ENCODE data around the gene SETD3. TPM values are rescaled to one million over a fixed set of nuclear protein-coding genes. Genes with fewer than 3 reads are reported as not detected.

Gene SETD3
- total RNA-seq, 3 donors from 2014 or later: 61.6 to 119 (median 61.6) TPM

- ATAC-seq (peak; percentile 18), DNase-seq (peak; percentile 64 to 71 (median 65))
- no peaks in the 10 kb centered on the region for H3K9me3 ChIP-seq
- peaks cover 19% of the 10 kb centered on the region for H3K4me1 ChIP-seq (ENCODE audit: low read depth)
- no peak for TF ChIP-seq CTCF (IDR thresholded peaks at IDR 0.05)
- no peaks in the 10 kb centered on the region for H3K36me3 ChIP-seq (ENCODE audit: low read depth)
- intact Hi-C loops (cut with DNase I, micrococcal nuclease): no loop called here
- H3K4me3 ChIP-seq: no peak overlapping the region
These were observed 59.9 kb downstream of the SETD3 start for GRCh38 chr14:99420711-99421110.

- no peak for DNase-seq
- intact Hi-C loops (cut with DNase I, micrococcal nuclease): no loop called here
- Histone ChIP-seq H3K4me1 (ENCODE audit: low read depth) (peaks cover 19% of the 10 kb centered on the region), H3K36me3 (ENCODE audit: low read depth) (no peaks in the 10 kb centered on the region), H3K4me3 (no peak overlapping the region), H3K9me3 (no peaks in the 10 kb centered on the region)
- TF ChIP-seq CTCF (IDR thresholded peaks at IDR 0.05): no peak
- ATAC-seq: no peak
These were observed 60.8 kb downstream of the SETD3 start for GRCh38 chr14:99419905-99420304.

- ATAC-seq (no peak), DNase-seq (no peak)
- H3K4me1 ChIP-seq (ENCODE audit: low read depth): peaks cover 12% of the 10 kb centered on the region
- H3K36me3 ChIP-seq (ENCODE audit: low read depth): no peaks in the 10 kb centered on the region
- no peaks in the 10 kb centered on the region for H3K9me3 ChIP-seq
- no peak overlapping the region for H3K4me3 ChIP-seq
- no peak for TF ChIP-seq CTCF (IDR thresholded peaks at IDR 0.05)
- intact Hi-C loops (cut with DNase I, micrococcal nuclease): no loop called here
These were observed 62.4 kb downstream of the SETD3 start for GRCh38 chr14:99418242-99418641.

- no peak for DNase-seq
- intact Hi-C loops (cut with DNase I, micrococcal nuclease): no loop called here
These were observed 63.8 kb downstream of the SETD3 start for GRCh38 chr14:99416909-99417308.

GRCh38 chr14:99415496-99416281 is 65.0 kb downstream of the SETD3 start:
- Histone ChIP-seq H3K36me3 (ENCODE audit: low read depth) (no peaks in the 10 kb centered on the region), H3K9me3 (no peaks in the 10 kb centered on the region), H3K4me3 (no peak overlapping the region), H3K4me1 (ENCODE audit: low read depth) (no peaks in the 10 kb centered on the region)
- DNase-seq (peak in 1 of 3 donors; percentile 76), ATAC-seq (peak; percentile 96)
- TF ChIP-seq CTCF (IDR thresholded peaks at IDR 0.05): peak; percentile 50
- intact Hi-C loops (cut with DNase I, micrococcal nuclease): no loop called here

More at GRCh38 chr14:99416909-99417308, 63.8 kb downstream of the SETD3 start:
- H3K4me1 ChIP-seq (ENCODE audit: low read depth): peaks cover 8% of the 10 kb centered on the region
- no peaks in the 10 kb centered on the region for H3K36me3 ChIP-seq (ENCODE audit: low read depth)
- ATAC-seq: no peak
- no peaks in the 10 kb centered on the region for H3K9me3 ChIP-seq
- TF ChIP-seq CTCF (IDR thresholded peaks at IDR 0.05): no peak
- no peak overlapping the region for H3K4me3 ChIP-seq
